Muscle of back (tissue), 11 donors: ENCODE data around the gene LPIN1. TPM values are rescaled to one million over a fixed set of nuclear protein-coding genes. Genes with fewer than 3 reads are reported as not detected.
A peak's percentile ranks its signal among the peaks of the same experiment; 100 is the strongest.
"Not testable (repeated sequence)": the region's sequence is repeated elsewhere in the genome, so short reads cannot be mapped to it uniquely, and the experiment has no call there.

Source experiments
- DNase-seq, 3 donors: peaks; one replicate each; pipeline versions ENCODE4 v3.0.0 to v3.0.0-alpha.2; 2013
- polyA plus RNA-seq, 10 donors: library from polyadenylated mRNA; unstranded; fragments of 120-200 nt; gene quantifications; one replicate each; pipeline ENCODE4 v1.2.1, GENCODE V29; 2013; ENCODE audit not compliant: insufficient read length in 10 of 10

Gene LPIN1
- polyA plus RNA-seq, 10 donors, result 10.8 to 23.2 (median 16.6) TPM

GRCh38 chr2:11829324-11829946 lies 83.0 kb downstream of the LPIN1 start:
- peak in 2 of 3 donors; percentile 38 to 56 for DNase-seq

- peak; percentile 88 to 96 (median 95) for DNase-seq
Measured at GRCh38 chr2:11829947-11830707, 83.7 kb downstream of the LPIN1 start.

GRCh38 chr2:11830708-11831301 lies 84.4 kb downstream of the LPIN1 start:
- DNase-seq, result peak in 1 of 3 donors; percentile 14

GRCh38 chr2:11831415-11831814 lies 85.0 kb downstream of the LPIN1 start:
- DNase-seq, result no peak

GRCh38 chr2:11832531-11832930 lies 86.1 kb downstream of the LPIN1 start:
- no peak for DNase-seq

GRCh38 chr2:11833601-11834000 lies 87.2 kb downstream of the LPIN1 start:
- DNase-seq, result peak in 1 of 3 donors; percentile 92

- DNase-seq, result no peak
Measured at GRCh38 chr2:11835403-11835802, 89.0 kb downstream of the LPIN1 start.

GRCh38 chr2:11836647-11837219 lies 90.3 kb downstream of the LPIN1 start:
- no peak for DNase-seq

- DNase-seq, result no peak
Measured at GRCh38 chr2:11837875-11838734, 91.7 kb downstream of the LPIN1 start.

- DNase-seq, result no peak
Measured at GRCh38 chr2:11839916-11840315, 93.5 kb downstream of the LPIN1 start.

- no peak for DNase-seq
Measured at GRCh38 chr2:11842336-11842735, 95.9 kb downstream of the LPIN1 start.

- DNase-seq, result not testable (repeated sequence)
Measured at GRCh38 chr2:11844798-11845197, 98.4 kb downstream of the LPIN1 start.

GRCh38 chr2:11847935-11848334 lies 101.5 kb downstream of the LPIN1 start:
- not testable (repeated sequence) for DNase-seq

GRCh38 chr2:11850082-11850481 lies 103.7 kb downstream of the LPIN1 start:
- DNase-seq, result no peak

- no peak for DNase-seq
Measured at GRCh38 chr2:11852526-11853196, 106.2 kb downstream of the LPIN1 start.

GRCh38 chr2:11853197-11853588 lies 106.8 kb downstream of the LPIN1 start:
- DNase-seq, result no peak

GRCh38 chr2:11855064-11855760 lies 108.8 kb downstream of the LPIN1 start:
- no peak for DNase-seq

GRCh38 chr2:11856095-11856494 lies 109.7 kb downstream of the LPIN1 start:
- DNase-seq, result no peak

GRCh38 chr2:11858883-11859282 lies 112.5 kb downstream of the LPIN1 start:
- DNase-seq, result no peak

GRCh38 chr2:11859975-11860374 lies 113.5 kb downstream of the LPIN1 start:
- DNase-seq, result not testable (repeated sequence)
